NT2/D1 (cell line): ENCODE data around the gene HS6ST3.

Experiments
- SUZ12 ChIP-seq: IDR thresholded peaks from 2 replicates; pipeline ENCODE4 v1.6.1; 2011; ENCODE audit not compliant: insufficient read length, insufficient read depth; ENCODE audit errors: extremely low read depth
- ZNF274 ChIP-seq: IDR thresholded peaks from 2 replicates; pipeline ENCODE4 v1.6.1; 2011; ENCODE audit warnings: mild to moderate bottlenecking, low read depth, low read length

DNA sequence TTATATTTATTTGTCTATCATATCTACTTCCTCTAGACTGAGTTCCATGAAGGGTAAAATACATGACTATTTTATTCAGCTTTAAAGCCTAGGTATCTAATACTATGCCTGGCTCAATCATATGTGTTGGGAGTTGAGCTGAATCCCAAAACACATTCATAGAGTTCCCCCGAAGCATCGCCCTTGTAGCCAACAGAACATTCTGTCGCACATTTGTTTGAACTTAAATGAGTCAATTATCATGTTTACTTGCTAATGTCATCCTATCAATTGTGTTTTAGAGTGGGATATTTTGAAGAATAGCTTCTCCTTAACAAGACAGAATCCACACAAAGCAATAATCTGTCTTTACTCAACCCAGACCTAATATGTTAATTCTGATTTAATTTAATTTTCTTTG is 252.4 kb downstream of the HS6ST3 start:
- TF ChIP-seq ZNF274 (no peak), SUZ12 (no peak)
